HepG2 (cell line): ENCODE data around the gene KRTAP5-8. TPM values are rescaled to one million over a fixed set of nuclear protein-coding genes. Genes with fewer than 3 reads are reported as not detected.

Source experiments
- ATAC-seq: fragments of 200-7000 bp; cut with Tn5 transposase; 3 replicates; pipeline ENCODE4 v1.9.1; 2020; ENCODE audit warnings: mild to moderate bottlenecking, moderate library complexity
- BruUV-seq: library from RNA; stranded (reverse); fragments of 400-500 nt; replicated peaks from 2 replicates; lab custom pipeline; 2021; lab: Mats Ljungman, UMichigan
- CTCF ChIA-PET: fragments of 300-600 bp; formaldehyde crosslinking; extraction: SDS; loops from one replicate; lab custom pipeline; 2021; ENCODE audit warnings: low total read pairs, inconsistent platforms, low intra/inter-chr PET ratio; lab: Yijun Ruan, JAX
- POLR2A ChIA-PET: fragments of 350-600 bp; sonication (Branson Sonifier 250); formaldehyde crosslinking; loops from one replicate; lab custom pipeline; 2020; ENCODE audit warnings: antibody characterized with exemption, inconsistent platforms; lab: Yijun Ruan, JAX
- DNase-seq: peaks from one replicate; pipeline ENCODE4 v3.0.0-alpha.2; 2015; ENCODE audit warnings: low spot score
- FAIRE-seq: peaks from 3 replicates; lab custom pipeline; 2011; peaks lifted over from hg19 to GRCh38; lab: Jason Lieb, UNC
- H2AFZ ChIP-seq: one replicate; pipeline ENCODE4 v1.6.1; 2011; ENCODE audit warnings: low read length, inconsistent platforms
- H3K27ac ChIP-seq: fragments of 300-600 bp; 3 replicates; pipeline ENCODE4 v1.8.0; 2011; ENCODE audit warnings: mixed run types, mild to moderate bottlenecking, mixed read lengths, low read length, inconsistent platforms; ENCODE audit not compliant: insufficient read depth; ENCODE audit errors: extremely low read length
- H3K27me3 ChIP-seq, 2 experiments: fragments of 200-600 bp in 1 of 2; 2 replicates in 1 of 2; 3 replicates in 1 of 2; pipeline versions ENCODE4 v1.6.0 to v1.8.0; 2011; ENCODE audit warnings: low read length in 2 of 2, mild to moderate bottlenecking in 2 of 2, moderate library complexity in 2 of 2, inconsistent platforms in 1 of 2; ENCODE audit not compliant: insufficient read depth in 2 of 2, control insufficient read depth in 1 of 2
- H3K36me3 ChIP-seq, 2 experiments: fragments of 200-600 bp in 1 of 2; replicated peaks in 1 of 2; 2 replicates in 1 of 2; 3 replicates in 1 of 2; pipeline versions ENCODE4 v1.5.1 to v1.8.0; 2011; ENCODE audit warnings: low read length in 2 of 2, inconsistent platforms in 1 of 2; ENCODE audit not compliant: insufficient read depth in 2 of 2, control insufficient read depth in 1 of 2
- H3K4me1 ChIP-seq: 2 replicates; pipeline ENCODE4 v1.5.1; 2012; ENCODE audit warnings: low read length, inconsistent platforms; ENCODE audit not compliant: insufficient read depth
- H3K4me2 ChIP-seq: 2 replicates; pipeline ENCODE4 v1.6.0; 2011; ENCODE audit warnings: low read depth, low read length, inconsistent platforms
- H3K4me3 ChIP-seq, 3 experiments: fragments of 200-600 bp in 1 of 3; sonication (generic), shearing (Covaris generic) in 1 of 3; replicated peaks in 1 of 3; 2 replicates each; pipeline ENCODE4 v1.5.1; 2011 to 2016; ENCODE audit warnings: low read length in 3 of 3, inconsistent platforms in 2 of 3, low read depth in 2 of 3, mild to moderate bottlenecking in 2 of 3, control low read depth in 1 of 3, mixed read lengths in 1 of 3; ENCODE audit not compliant: insufficient read depth in 1 of 3
- H3K79me2 ChIP-seq: one replicate; pipeline ENCODE4 v1.6.1; 2011; ENCODE audit warnings: low read length, inconsistent platforms; ENCODE audit not compliant: insufficient read depth
- H3K9ac ChIP-seq: 2 replicates; pipeline ENCODE4 v1.6.0; 2011; ENCODE audit warnings: mild to moderate bottlenecking, low read depth, low read length, inconsistent platforms; ENCODE audit not compliant: insufficient read depth
- H3K9me3 ChIP-seq: 2 replicates; pipeline ENCODE4 v1.5.1; 2012; ENCODE audit warnings: mild to moderate bottlenecking, low read length
- H4K20me1 ChIP-seq: 2 replicates; pipeline ENCODE4 v1.6.0; 2011; ENCODE audit warnings: inconsistent platforms, mild to moderate bottlenecking, low read length, moderate library complexity; ENCODE audit not compliant: insufficient read depth
- GABPA ChIP-seq, 2 experiments: IDR thresholded peaks; 2 replicates each; pipeline ENCODE4 v1.6.1; 2011 to 2016; ENCODE audit warnings: low read depth in 2 of 2, low read length in 1 of 2, missing biosample characterization in 1 of 2, missing genetic modification characterization in 1 of 2
- HIC2 ChIP-seq: sonication (generic); formaldehyde crosslinking; IDR thresholded peaks from 2 replicates; pipeline ENCODE4 v1.9.0; 2022; ENCODE audit warnings: low read depth, missing genetic modification reagents
- HMG20B ChIP-seq: conservative IDR thresholded peaks from 2 replicates; pipeline ENCODE4 v1.6.1; 2016; ENCODE audit warnings: missing genetic modification reagents, missing compliant biosample characterization
- IRF9 ChIP-seq: sonication (generic); formaldehyde crosslinking; IDR thresholded peaks from 2 replicates; pipeline ENCODE4 v1.8.0; 2022; ENCODE audit warnings: missing genetic modification reagents, mild to moderate bottlenecking, borderline replicate concordance
- MXD1 ChIP-seq: sonication (generic); formaldehyde crosslinking; IDR thresholded peaks from 2 replicates; pipeline ENCODE4 v1.4.0; 2020; ENCODE audit warnings: mild to moderate bottlenecking, missing genetic modification reagents
- RBM22 ChIP-seq: fragments of 200-400 bp; formaldehyde crosslinking; optimal IDR thresholded peaks from 2 replicates; pipeline ENCODE3; 2017; ENCODE audit warnings: mild to moderate bottlenecking, low read length, moderate library complexity
- RFXANK ChIP-seq: IDR thresholded peaks from 2 replicates; pipeline ENCODE4 v1.6.1; 2016
- SP2 ChIP-seq: sonication (generic); formaldehyde crosslinking; IDR thresholded peaks from 2 replicates; pipeline ENCODE4 v1.5.1; 2020; ENCODE audit warnings: mild to moderate bottlenecking, missing genetic modification reagents
- TMF1 ChIP-seq: sonication (generic); formaldehyde crosslinking; IDR thresholded peaks from 2 replicates; pipeline ENCODE4 v1.8.1; 2022; ENCODE audit warnings: low read depth, missing genetic modification reagents
- ZFAT ChIP-seq: sonication (generic); formaldehyde crosslinking; conservative IDR thresholded peaks from 2 replicates; pipeline ENCODE4 v1.8.1; 2023; ENCODE audit warnings: missing genetic modification reagents, inconsistent platforms
- ZFYVE20 ChIP-seq: sonication (generic); formaldehyde crosslinking; IDR thresholded peaks from 2 replicates; pipeline ENCODE4 v1.8.0; 2023; ENCODE audit warnings: low read depth, mild to moderate bottlenecking, moderate library complexity, missing genetic modification reagents, borderline replicate concordance
- ZNF10 ChIP-seq: sonication (generic); formaldehyde crosslinking; IDR thresholded peaks from 2 replicates; pipeline ENCODE4 v1.4.0; 2020; ENCODE audit warnings: mild to moderate bottlenecking, low read depth, missing genetic modification reagents, borderline replicate concordance
- ZNF367 ChIP-seq: sonication (generic); formaldehyde crosslinking; IDR thresholded peaks from 2 replicates; pipeline ENCODE4 v1.4.0; 2020; ENCODE audit warnings: missing genetic modification reagents, borderline replicate concordance
- ZNF510 ChIP-seq: sonication (generic); formaldehyde crosslinking; IDR thresholded peaks from 2 replicates; pipeline ENCODE4 v1.4.0; 2020; ENCODE audit warnings: low read depth, mild to moderate bottlenecking, missing genetic modification reagents
- ZNF652 ChIP-seq: IDR thresholded peaks from 2 replicates; pipeline ENCODE4 v1.6.1; 2016; ENCODE audit warnings: low read depth, borderline replicate concordance
- ZNF713 ChIP-seq: sonication (generic); formaldehyde crosslinking; IDR thresholded peaks from 2 replicates; pipeline ENCODE4 v1.4.0; 2020; ENCODE audit warnings: mild to moderate bottlenecking, missing genetic modification reagents
- ZNF781 ChIP-seq: sonication (generic); formaldehyde crosslinking; IDR thresholded peaks from 2 replicates; pipeline ENCODE4 v1.5.1; 2020; ENCODE audit warnings: borderline replicate concordance, mild to moderate bottlenecking, missing genetic modification reagents; ENCODE audit errors: not compliant biosample characterization
- WGBS: methylation state at CpG from one replicate; pipeline ENCODE4 v1.1.6; 2017; ENCODE audit warnings: low lambda C conversion rate; 5-methylcytosine and 5-hydroxymethylcytosine counted together
- in situ Hi-C: cut with HindIII; loops from 2 replicates; pipeline ENCODE4 v1.10.0; 2017; ENCODE audit warnings: low pct_unique_long_range_greater_than_20kb; ENCODE audit not compliant: extremely low pct_ligation_motif_present
- intact Hi-C: fragments of 100-400 bp; cut with micrococcal nuclease; formaldehyde crosslinking; loops from one replicate; pipeline ENCODE4 v1.10.0; 2022; ENCODE audit not compliant: unreplicated experiment
- polyA plus RNA-seq, 8 experiments: library from polyadenylated mRNA; depleted of rRNA in 3 of 8; stranded (reverse) in 7 of 8; unstranded in 1 of 8; fragments of >200 nt; fragmentation: Illumina TruSeq in 4 of 8; extraction: Trizol in 4 of 8; gene quantifications; 2 replicates each; pipeline versions ENCODE4 v1.2.1 to v1.2.3, GENCODE V29; 2011 to 2016; ENCODE audit warnings: low read depth in 4 of 8, missing spikeins in 1 of 8, mixed read lengths in 1 of 8; ENCODE audit not compliant: insufficient read depth in 1 of 8
- total RNA-seq, 5 experiments: library from RNA; depleted of rRNA; stranded (reverse); fragments of >200 nt; fragmentation: Illumina TruSeq; extraction: Trizol; gene quantifications; 2 replicates each; pipeline ENCODE4 v1.2.3, GENCODE V29; 2016; ENCODE audit warnings: low read depth in 1 of 5

Gene KRTAP5-8
- total and polyA plus RNA-seq, 2 of the 13 experiments (the other 11 are each of a cell fraction or from before 2014, with no cell fraction given), result 0.20 TPM; not detected in 1

GRCh38 chr11:71505781-71506180 lies 32.0 kb upstream of the KRTAP5-8 start:
- FAIRE-seq (no peak), DNase-seq (no peak), ATAC-seq (no peak)
- Histone ChIP-seq H3K27me3 (no peaks in the 10 kb centered on the region), H3K27ac (no peak overlapping the region), H3K4me2 (no peak overlapping the region), H4K20me1 (no peaks in the 10 kb centered on the region), H3K36me3 (peaks cover 1 to 5% of the 10 kb centered on the region in 2 experiments; a peak in 3 of 5 replicates), H3K79me2 (no peaks in the 10 kb centered on the region), H2AFZ (no peak overlapping the region), H3K9me3 (peaks cover 4% of the 10 kb centered on the region; the same call in 1 of the 2 replicates), H3K9ac (no peak overlapping the region), H3K4me1 (no peaks in the 10 kb centered on the region), H3K4me3 (no peak overlapping the region)
- 96% methylated on average over 9 of the region's 9 CpGs for WGBS
- TF ChIP-seq HIC2 (CRISPR knock-in tag) (no peak), RFXANK (no peak), RBM22 (no peak), TMF1 (CRISPR knock-in tag) (no peak), ZNF367 (no peak), ZNF10 (CRISPR knock-in tag) (no peak)
- in situ Hi-C loops (no loop called here), intact Hi-C loops (no loop called here)
- no TSS peak for BruUV-seq
- CTCF ChIA-PET, result no interaction called here
- POLR2A ChIA-PET, result no interaction called here

GRCh38 chr11:71507102-71507501 lies 30.7 kb upstream of the KRTAP5-8 start:
- Histone ChIP-seq H3K27ac (no peak overlapping the region), H3K9ac (no peak overlapping the region), H4K20me1 (no peaks in the 10 kb centered on the region), H3K79me2 (no peaks in the 10 kb centered on the region), H3K9me3 (peaks cover 4% of the 10 kb centered on the region; the same call in 1 of the 2 replicates), H3K36me3 (no peaks in the 10 kb centered on the region), H3K27me3 (no peaks in the 10 kb centered on the region), H3K4me1 (no peaks in the 10 kb centered on the region), H2AFZ (no peak overlapping the region), H3K4me3 (no peak overlapping the region), H3K4me2 (no peak overlapping the region)
- no peak for ATAC-seq
- WGBS, result 93% methylated on average over 5 of the region's 5 CpGs
- POLR2A ChIA-PET, result no interaction called here
- DNase-seq, result no peak
- CTCF ChIA-PET, result no interaction called here
- BruUV-seq, result no TSS peak
- intact Hi-C loops, result no loop called here
- FAIRE-seq, result no peak
- in situ Hi-C loops, result no loop called here
- TF ChIP-seq ZNF652, result no peak
- no peak for TF ChIP-seq ZNF781 (CRISPR knock-in tag)
- TF ChIP-seq ZNF510 (CRISPR knock-in tag), result no peak
- TF ChIP-seq SP2 (CRISPR knock-in tag), result no peak
- no peak for TF ChIP-seq GABPA (IDR thresholded peaks at IDR 0.05; ENCODE audit: low read depth, low read length)
- no peak for TF ChIP-seq GABPA (CRISPR knock-in tag; IDR thresholded peaks at IDR 0.05; ENCODE audit: low read depth)
- TF ChIP-seq HMG20B, result no peak
- TF ChIP-seq ZNF713 (CRISPR knock-in tag), result no peak
- no peak for TF ChIP-seq ZFYVE20 (CRISPR knock-in tag)
- TF ChIP-seq MXD1 (CRISPR knock-in tag), result no peak
- no peak for TF ChIP-seq ZFAT
- no peak for TF ChIP-seq IRF9 (CRISPR knock-in tag)
